Effector memory CD4-positive, alpha-beta T cell (primary cell): ENCODE measurements around the gene TNFAIP2.
"Not testable (repeated sequence)": the region's sequence is repeated elsewhere in the genome, so short reads cannot be mapped to it uniquely, and the experiment has no call there.

Experiments
- DNase-seq, 3 donors: peaks; one replicate each; pipeline ENCODE4 v3.0.0-alpha.2; 2020
- H3K27ac ChIP-seq: 2 replicates; pipeline ENCODE4 v1.7.0; 2013; ENCODE audit warnings: mild to moderate bottlenecking, low read length, moderate library complexity; ENCODE audit not compliant: insufficient read depth, poor library complexity, severe bottlenecking
- H3K27me3 ChIP-seq: replicated peaks from 2 replicates; pipeline ENCODE4 v1.7.0; 2013; ENCODE audit warnings: mild to moderate bottlenecking, low read length; ENCODE audit not compliant: insufficient read depth, control insufficient read depth, poor library complexity, severe bottlenecking
- H3K36me3 ChIP-seq: 2 replicates; pipeline ENCODE4 v1.7.0; 2013; ENCODE audit warnings: mild to moderate bottlenecking, low read length, moderate library complexity; ENCODE audit not compliant: control insufficient read depth, insufficient read depth
- H3K4me1 ChIP-seq: 2 replicates; pipeline ENCODE4 v1.7.0; 2013; ENCODE audit warnings: low read length, mild to moderate bottlenecking; ENCODE audit not compliant: control insufficient read depth, insufficient read depth, poor library complexity, severe bottlenecking
- H3K4me3 ChIP-seq: 2 replicates; pipeline ENCODE4 v1.7.0; 2013; ENCODE audit warnings: low read length, low read depth, mild to moderate bottlenecking; ENCODE audit not compliant: insufficient read depth, poor library complexity, severe bottlenecking
- H3K9me3 ChIP-seq: 2 replicates; pipeline ENCODE4 v1.7.0; 2013; ENCODE audit warnings: mild to moderate bottlenecking, low read length, moderate library complexity; ENCODE audit not compliant: control insufficient read depth

Gene TNFAIP2

GRCh38 chr14:103171206-103171605, 47.9 kb downstream of the TNFAIP2 start:
- H3K27ac ChIP-seq, H3K36me3 ChIP-seq, H3K4me3 ChIP-seq, DNase-seq, H3K27me3 ChIP-seq, H3K4me1 ChIP-seq, H3K9me3 ChIP-seq: not testable (repeated sequence)

GRCh38 chr14:103172921-103173320, 49.7 kb downstream of the TNFAIP2 start:
- Histone ChIP-seq H3K27me3 (no peaks in the 10 kb centered on the region), H3K4me3 (no peak overlapping the region), H3K27ac (no peak overlapping the region), H3K36me3 (no peaks in the 10 kb centered on the region), H3K9me3 (no peaks in the 10 kb centered on the region), H3K4me1 (no peaks in the 10 kb centered on the region)
- no peak for DNase-seq

GRCh38 chr14:103173887-103174286, 50.6 kb downstream of the TNFAIP2 start:
- not testable (repeated sequence) for H3K4me1 ChIP-seq, H3K36me3 ChIP-seq, H3K27me3 ChIP-seq, H3K4me3 ChIP-seq, H3K27ac ChIP-seq, H3K9me3 ChIP-seq, DNase-seq

- not testable (repeated sequence) for H3K9me3 ChIP-seq, H3K27me3 ChIP-seq, H3K36me3 ChIP-seq, H3K27ac ChIP-seq, H3K4me1 ChIP-seq, DNase-seq, H3K4me3 ChIP-seq
These were observed 52.9 kb downstream of the TNFAIP2 start for GRCh38 chr14:103176176-103176575.

- no peaks in the 10 kb centered on the region for H3K36me3 ChIP-seq
- no peak overlapping the region for H3K4me3 ChIP-seq
- H3K27me3 ChIP-seq = no peaks in the 10 kb centered on the region
- H3K27ac ChIP-seq = no peak overlapping the region
- no peaks in the 10 kb centered on the region for H3K4me1 ChIP-seq
- no peak for DNase-seq
- H3K9me3 ChIP-seq = no peaks in the 10 kb centered on the region
These were observed 54.1 kb downstream of the TNFAIP2 start for GRCh38 chr14:103177376-103177775.

- Histone ChIP-seq H3K36me3 (no peaks in the 10 kb centered on the region), H3K4me3 (no peak overlapping the region), H3K9me3 (no peaks in the 10 kb centered on the region), H3K27ac (no peak overlapping the region), H3K27me3 (no peaks in the 10 kb centered on the region), H3K4me1 (no peaks in the 10 kb centered on the region)
- no peak for DNase-seq
These were observed 55.3 kb downstream of the TNFAIP2 start for GRCh38 chr14:103178521-103178920.

GRCh38 chr14:103179094-103179493, 55.8 kb downstream of the TNFAIP2 start:
- Histone ChIP-seq H3K9me3 (no peaks in the 10 kb centered on the region), H3K36me3 (no peaks in the 10 kb centered on the region), H3K27me3 (no peaks in the 10 kb centered on the region), H3K4me1 (no peaks in the 10 kb centered on the region), H3K27ac (no peak overlapping the region), H3K4me3 (no peak overlapping the region)
- DNase-seq = no peak

- Histone ChIP-seq H3K27ac (no peak overlapping the region), H3K36me3 (no peaks in the 10 kb centered on the region), H3K27me3 (no peaks in the 10 kb centered on the region), H3K9me3 (no peaks in the 10 kb centered on the region), H3K4me1 (no peaks in the 10 kb centered on the region), H3K4me3 (no peak overlapping the region)
- no peak for DNase-seq
These were observed 57.1 kb downstream of the TNFAIP2 start for GRCh38 chr14:103180331-103180730.

GRCh38 chr14:103184046-103184445, 60.8 kb downstream of the TNFAIP2 start:
- no peak overlapping the region for H3K27ac ChIP-seq
- H3K4me3 ChIP-seq = no peak overlapping the region
- H3K9me3 ChIP-seq = no peaks in the 10 kb centered on the region
- DNase-seq = no peak
- no peaks in the 10 kb centered on the region for H3K27me3 ChIP-seq
- H3K4me1 ChIP-seq = peaks cover 5% of the 10 kb centered on the region
- no peaks in the 10 kb centered on the region for H3K36me3 ChIP-seq

GRCh38 chr14:103185051-103186029, 62.1 kb downstream of the TNFAIP2 start:
- Histone ChIP-seq H3K27ac (no peak overlapping the region), H3K4me3 (no peak overlapping the region), H3K9me3 (no peaks in the 10 kb centered on the region), H3K27me3 (no peaks in the 10 kb centered on the region), H3K4me1 (peaks cover 8% of the 10 kb centered on the region), H3K36me3 (no peaks in the 10 kb centered on the region)
- no peak for DNase-seq
